GM06990 (cell line): ENCODE results near the gene DTNBP1.

Experiments used
- DNase-seq: peaks from one replicate; pipeline ENCODE4 v3.0.0-alpha.2; 2011; ENCODE audit not compliant: insufficient read length; ENCODE audit errors: extremely low read depth
- H3K27me3 ChIP-seq: replicated peaks from 2 replicates; pipeline ENCODE4 v1.6.0; 2011; ENCODE audit warnings: low read length; ENCODE audit not compliant: control insufficient read depth, insufficient read depth
- H3K36me3 ChIP-seq: 2 replicates; pipeline ENCODE4 v1.5.1; 2011; ENCODE audit warnings: low read length; ENCODE audit not compliant: control insufficient read depth, insufficient read depth
- H3K4me3 ChIP-seq: replicated peaks from 2 replicates; pipeline ENCODE4 v1.5.1; 2011; ENCODE audit warnings: low read depth, mild to moderate bottlenecking, control low read depth, low read length
- TF ChIP-seq, protein P1 (sequence below): IDR thresholded peaks from 2 replicates; pipeline ENCODE4 v1.5.1; 2011; ENCODE audit warnings: low read length, control low read depth, mild to moderate bottlenecking, inconsistent platforms; ENCODE audit not compliant: insufficient read depth, poor library complexity, severe bottlenecking

The DTNBP1 gene

DNA sequence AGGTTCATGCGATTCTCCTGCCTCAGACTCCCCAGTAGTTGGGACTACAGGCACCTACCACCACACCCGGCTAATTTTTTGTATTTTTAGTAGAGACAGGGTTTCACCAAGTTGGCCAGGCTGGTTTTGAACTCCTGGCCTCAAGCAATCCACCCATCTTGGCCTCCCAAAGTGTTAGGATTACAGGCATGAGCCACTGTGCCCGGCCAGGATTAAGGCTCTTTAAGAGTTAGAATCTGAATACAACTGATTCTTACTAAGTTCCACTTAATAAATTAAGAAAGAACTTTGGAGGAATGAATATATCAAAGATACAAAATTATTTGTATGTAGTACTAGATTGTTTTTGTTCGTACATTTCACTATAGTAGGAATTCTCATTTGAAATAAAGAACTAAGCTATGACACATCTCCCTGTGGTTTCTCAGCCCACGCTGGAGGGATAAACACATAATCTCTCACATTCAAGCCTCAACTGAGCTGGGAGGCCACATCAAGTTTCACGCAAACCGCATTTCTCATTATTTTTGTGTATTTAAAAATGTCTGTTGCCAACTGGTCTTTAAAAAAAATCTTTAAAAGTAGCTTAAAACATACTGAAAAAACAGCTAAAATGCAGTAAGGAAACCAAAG lies 34.2 kb downstream of the DTNBP1 start:
- TF ChIP-seq, protein P1, sequence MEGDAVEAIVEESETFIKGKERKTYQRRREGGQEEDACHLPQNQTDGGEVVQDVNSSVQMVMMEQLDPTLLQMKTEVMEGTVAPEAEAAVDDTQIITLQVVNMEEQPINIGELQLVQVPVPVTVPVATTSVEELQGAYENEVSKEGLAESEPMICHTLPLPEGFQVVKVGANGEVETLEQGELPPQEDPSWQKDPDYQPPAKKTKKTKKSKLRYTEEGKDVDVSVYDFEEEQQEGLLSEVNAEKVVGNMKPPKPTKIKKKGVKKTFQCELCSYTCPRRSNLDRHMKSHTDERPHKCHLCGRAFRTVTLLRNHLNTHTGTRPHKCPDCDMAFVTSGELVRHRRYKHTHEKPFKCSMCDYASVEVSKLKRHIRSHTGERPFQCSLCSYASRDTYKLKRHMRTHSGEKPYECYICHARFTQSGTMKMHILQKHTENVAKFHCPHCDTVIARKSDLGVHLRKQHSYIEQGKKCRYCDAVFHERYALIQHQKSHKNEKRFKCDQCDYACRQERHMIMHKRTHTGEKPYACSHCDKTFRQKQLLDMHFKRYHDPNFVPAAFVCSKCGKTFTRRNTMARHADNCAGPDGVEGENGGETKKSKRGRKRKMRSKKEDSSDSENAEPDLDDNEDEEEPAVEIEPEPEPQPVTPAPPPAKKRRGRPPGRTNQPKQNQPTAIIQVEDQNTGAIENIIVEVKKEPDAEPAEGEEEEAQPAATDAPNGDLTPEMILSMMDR, result no peak
- Histone ChIP-seq H3K27me3 (no peaks in the 10 kb centered on the region), H3K4me3 (no peak overlapping the region), H3K36me3 (peaks cover 2% of the 10 kb centered on the region; the same call in 1 of the 2 replicates)
- no peak for DNase-seq

GRCh38 chr6:15627821-15628220 lies 35.0 kb downstream of the DTNBP1 start:
- Histone ChIP-seq H3K27me3 (no peaks in the 10 kb centered on the region), H3K4me3 (no peak overlapping the region), H3K36me3 (peaks cover 2% of the 10 kb centered on the region; the same call in 1 of the 2 replicates)
- no peak for DNase-seq
- TF ChIP-seq, protein P1, result no peak

- TF ChIP-seq, protein P1, result no peak
- no peak for DNase-seq
- no peaks in the 10 kb centered on the region for H3K27me3 ChIP-seq
- peaks cover 2% of the 10 kb centered on the region; the same call in 1 of the 2 replicates for H3K36me3 ChIP-seq
- H3K4me3 ChIP-seq, result no peak overlapping the region
These were observed 35.8 kb downstream of the DTNBP1 start for GRCh38 chr6:15626878-15627674.

GRCh38 chr6:15626160-15626559 lies 36.7 kb downstream of the DTNBP1 start:
- TF ChIP-seq, protein P1, result no peak
- H3K27me3 ChIP-seq, result no peaks in the 10 kb centered on the region
- H3K36me3 ChIP-seq, result peaks cover 2% of the 10 kb centered on the region; the same call in 1 of the 2 replicates
- DNase-seq, result no peak
- no peak overlapping the region for H3K4me3 ChIP-seq

DNA sequence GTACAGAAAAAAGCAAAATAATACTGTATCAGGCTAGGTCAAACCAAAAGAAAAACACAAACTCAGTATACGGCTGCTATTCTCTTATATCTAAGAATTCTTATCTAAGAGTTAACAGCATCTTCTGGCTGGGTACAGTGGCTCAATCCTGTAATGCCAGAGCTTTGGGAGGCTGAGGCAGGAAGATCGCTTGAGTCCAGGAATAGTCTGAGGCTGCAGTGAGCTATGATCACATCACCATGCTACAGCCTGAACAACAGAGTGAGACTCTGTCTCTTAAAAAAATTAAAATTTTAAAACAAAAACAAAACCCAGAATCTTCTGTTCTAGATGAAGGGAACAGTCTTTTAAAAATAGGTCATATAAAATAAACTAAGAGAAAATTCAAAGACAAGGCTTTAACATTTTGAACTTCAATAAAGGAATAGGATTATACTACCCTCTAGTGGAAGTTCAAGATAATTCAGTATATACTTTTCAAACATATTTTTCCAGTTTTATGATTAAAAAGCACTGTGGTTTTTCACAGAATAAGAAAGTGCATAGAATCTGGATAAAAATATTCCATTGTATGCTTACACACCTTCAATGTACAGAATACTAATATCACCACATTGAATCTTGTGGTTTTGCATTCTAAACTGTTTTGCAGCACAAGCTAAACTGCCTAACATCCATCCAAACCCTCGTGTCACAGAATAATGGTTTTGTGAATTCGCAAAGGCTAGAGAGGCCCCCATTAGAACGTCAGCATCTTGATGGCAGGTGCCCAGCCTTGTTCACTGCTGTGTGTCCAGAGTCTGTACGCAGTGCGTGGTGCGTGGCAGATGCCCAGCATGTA lies 39.3 kb downstream of the DTNBP1 start:
- DNase-seq, result no peak
- Histone ChIP-seq H3K36me3 (peaks cover 2% of the 10 kb centered on the region; the same call in 1 of the 2 replicates), H3K4me3 (no peak overlapping the region), H3K27me3 (no peaks in the 10 kb centered on the region)
- TF ChIP-seq, protein P1, result peak; percentile 27
